Upper lobe of left lung (tissue), 4 donors: ENCODE results near the gene TRAPPC3.

Experiments
- CTCF ChIP-seq, 6 experiments: fragments of 450-650 bp in 4 of 6; fragments of 200-600 bp in 2 of 6; sonication (generic) in 2 of 6; IDR thresholded peaks; one replicate each; pipeline ENCODE4 v1.5.1; 2016 to 2019; ENCODE audit warnings: antibody characterized with exemption in 6 of 6
- EP300 ChIP-seq, 4 donors: sonication (generic); formaldehyde crosslinking; IDR thresholded peaks; one replicate each; pipeline ENCODE4 v1.5.1; 2017; ENCODE audit warnings: antibody characterized with exemption in 4 of 4, control low read depth in 2 of 4
- POLR2A ChIP-seq, 4 donors: fragments of 450-650 bp; IDR thresholded peaks; one replicate each; pipeline ENCODE4 v1.5.1; 2016 to 2017; ENCODE audit warnings: antibody characterized with exemption in 4 of 4, mild to moderate bottlenecking in 2 of 4

DNA sequence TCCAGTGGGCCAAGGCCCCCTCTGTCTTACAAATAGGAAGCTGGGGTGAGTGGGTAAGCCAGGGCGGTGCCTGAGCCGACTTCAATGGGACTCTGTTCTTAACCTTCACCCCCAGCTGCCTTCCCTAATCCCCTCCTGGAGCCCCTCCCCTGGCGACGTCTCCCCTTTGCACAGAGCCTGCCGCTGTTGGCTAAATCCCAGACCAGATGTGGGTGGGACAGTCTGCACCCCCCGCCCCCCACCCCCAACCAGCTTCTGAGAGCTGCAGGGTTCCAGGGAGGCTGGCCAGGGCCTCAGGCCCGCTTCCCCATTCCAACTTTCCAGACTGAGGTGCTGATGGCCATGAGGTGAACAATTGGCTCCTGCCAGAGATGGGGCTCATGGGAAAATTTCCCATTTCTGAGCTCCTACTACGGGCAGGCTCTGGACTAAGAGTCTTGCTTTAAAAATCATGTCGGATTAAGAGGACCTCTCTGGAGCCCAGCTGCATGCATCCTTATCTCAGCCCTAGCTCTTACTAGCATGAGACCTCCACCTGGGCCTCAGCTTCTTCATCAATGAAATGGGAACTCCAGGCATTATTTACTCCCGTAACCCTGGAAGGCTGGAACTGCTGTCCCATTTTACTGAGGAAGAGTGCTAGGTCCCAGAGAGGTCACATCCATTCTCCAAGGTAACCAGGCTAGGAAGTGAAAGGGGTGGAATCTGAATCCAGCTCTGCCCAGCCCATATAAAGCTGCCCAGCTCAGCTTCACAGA lies 30.7 kb downstream of the TRAPPC3 start:
- TF ChIP-seq CTCF (IDR thresholded peaks at IDR 0.05) (no peak), POLR2A (IDR thresholded peaks at IDR 0.05) (no peak), EP300 (IDR thresholded peaks at IDR 0.05) (no peak)
